Right lobe of liver (tissue), 6 donors: ENCODE measurements around the gene MYRFL. TPM values are rescaled to one million over a fixed set of nuclear protein-coding genes. Genes with fewer than 3 reads are reported as not detected.

Source experiments
- ATAC-seq, 4 donors: fragments of 200-7000 bp; cut with Tn5 transposase; one replicate each; pipeline ENCODE4 v1.9.1; 2020; ENCODE audit warnings: mild to moderate bottlenecking in 4 of 4, moderate library complexity in 4 of 4
- DNase-seq, 3 donors: peaks; one replicate each; pipeline ENCODE4 v3.0.0-alpha.2; 2020
- H3K27ac ChIP-seq, 3 donors: fragments of 200-600 bp; one replicate each; pipeline ENCODE4 v1.8.0; 2022
- H3K27me3 ChIP-seq, 2 donors: fragments of 200-600 bp; one replicate each; pipeline ENCODE4 v1.8.0; 2022
- H3K36me3 ChIP-seq, 4 donors: fragments of 200-600 bp; sonication (generic) in 1 of 4; one replicate each; pipeline versions ENCODE4 v1.5.1 to v1.8.0; 2017 to 2022; ENCODE audit warnings: control low read depth in 1 of 4
- H3K4me1 ChIP-seq, 4 donors: fragments of 200-600 bp; sonication (generic) in 1 of 4; one replicate each; pipeline versions ENCODE4 v1.5.1 to v1.8.0; 2017 to 2022; ENCODE audit warnings: control low read depth in 1 of 4
- H3K4me3 ChIP-seq, 3 donors: fragments of 200-600 bp; one replicate each; pipeline ENCODE4 v1.8.0; 2022
- H3K9me3 ChIP-seq, 4 donors: fragments of 200-600 bp; sonication (generic) in 1 of 4; one replicate each; pipeline versions ENCODE4 v1.5.1 to v1.8.0; 2017 to 2022; ENCODE audit warnings: control low read depth in 1 of 4
- CTCF ChIP-seq, 4 donors: fragments of 200-600 bp in 3 of 4; fragments of 450-650 bp in 1 of 4; IDR thresholded peaks; one replicate each; pipeline versions ENCODE4 v1.5.1 to v1.8.0; 2016 to 2022; ENCODE audit warnings: antibody characterized with exemption in 4 of 4, mild to moderate bottlenecking in 2 of 4
- POLR2A ChIP-seq: fragments of 450-650 bp; IDR thresholded peaks from one replicate; pipeline ENCODE4 v1.6.1; 2017; ENCODE audit warnings: antibody characterized with exemption, mild to moderate bottlenecking
- WGBS: methylation state at CpG from one replicate; pipeline ENCODE4 v1.1.6; 2018; ENCODE audit warnings: low coverage, low lambda C conversion rate; ENCODE audit not compliant: insufficient coverage; ENCODE audit errors: missing lambda C conversion rate; 5-methylcytosine and 5-hydroxymethylcytosine counted together
- intact Hi-C, 2 donors: fragments of 100-400 bp; cut with DNase I; formaldehyde crosslinking; loops; one replicate each; pipeline versions ENCODE4 v1.11.2 to v1.14.1; 2022
- total RNA-seq, 6 experiments: library from RNA; depleted of rRNA in 2 of 6; stranded (reverse); fragments of >200 nt in 2 of 6; fragmentation: NEBNext Ultra II Directional in 3 of 6; extraction: Animal tissue kit (Norgen Biotek cat#: 25700) in 3 of 6; gene quantifications; one replicate each; pipeline versions ENCODE4 v1.1.0 to v1.2.4, GENCODE V29; 2016 to 2023
- donor health status: DM: no; HTN: yes; CAD: no.
- donor health status: DM: no; HTN: no; CAD: no.
- donor health status: DM: no; HTN: no; CAD: no.
- donor health status: DM: no; HTN: yes; CAD: no.
- donor health status: DM: no; HTN: yes; CAD: no.

Gene MYRFL
- total RNA-seq, 6 experiments from 2014 or later: 0.11 to 0.21 (median 0.17) TPM; not detected in 2

GRCh38 chr12:69932154-69932553, 107.1 kb downstream of the MYRFL start:
- 70% methylated on average over 2 of the region's 2 CpGs for WGBS
- DNase-seq: no peak
- Histone ChIP-seq H3K27ac (no peak overlapping the region), H3K27me3 (no peaks in the 10 kb centered on the region), H3K4me3 (no peak overlapping the region), H3K4me1 (no peaks in the 10 kb centered on the region), H3K36me3 (no peaks in the 10 kb centered on the region), H3K9me3 (no peaks in the 10 kb centered on the region)
- intact Hi-C loops: no loop called here
- TF ChIP-seq POLR2A (no peak), CTCF (IDR thresholded peaks at IDR 0.05) (no peak)
- no peak for ATAC-seq

GRCh38 chr12:69932676-69933552, 107.9 kb downstream of the MYRFL start:
- H3K9me3 ChIP-seq: no peaks in the 10 kb centered on the region
- H3K27me3 ChIP-seq: no peaks in the 10 kb centered on the region
- intact Hi-C loops: no loop called here
- 49% methylated on average over 2 of the region's 6 CpGs for WGBS
- H3K27ac ChIP-seq: no peak overlapping the region
- no peak for TF ChIP-seq CTCF (IDR thresholded peaks at IDR 0.05)
- TF ChIP-seq POLR2A: no peak
- ATAC-seq: peak in 2 of 4 donors; percentile 47 to 58
- H3K4me3 ChIP-seq: no peak overlapping the region
- no peaks in the 10 kb centered on the region for H3K36me3 ChIP-seq
- no peak for DNase-seq
- no peaks in the 10 kb centered on the region for H3K4me1 ChIP-seq

- no peaks in the 10 kb centered on the region for H3K4me1 ChIP-seq
- H3K36me3 ChIP-seq: no peaks in the 10 kb centered on the region
- no peak for DNase-seq
- no peaks in the 10 kb centered on the region for H3K9me3 ChIP-seq
- no peak overlapping the region for H3K4me3 ChIP-seq
- TF ChIP-seq POLR2A (no peak), CTCF (IDR thresholded peaks at IDR 0.05) (no peak)
- no peaks in the 10 kb centered on the region for H3K27me3 ChIP-seq
- no peak for ATAC-seq
- 89% methylated on average over 3 of the region's 4 CpGs for WGBS
- intact Hi-C loops: no loop called here
- no peak overlapping the region for H3K27ac ChIP-seq
Measured at GRCh38 chr12:69934011-69934410, 109.0 kb downstream of the MYRFL start.

GRCh38 chr12:69935651-69936100, 110.6 kb downstream of the MYRFL start:
- Histone ChIP-seq H3K4me3 (no peak overlapping the region), H3K36me3 (no peaks in the 10 kb centered on the region), H3K9me3 (no peaks in the 10 kb centered on the region), H3K4me1 (no peaks in the 10 kb centered on the region), H3K27ac (no peak overlapping the region), H3K27me3 (no peaks in the 10 kb centered on the region)
- 44% methylated on average over 5 of the region's 5 CpGs for WGBS
- TF ChIP-seq POLR2A (no peak), CTCF (IDR thresholded peaks at IDR 0.05) (no peak)
- intact Hi-C loops: no loop called here
- DNase-seq: no peak
- no peak for ATAC-seq
